ENCODE results near the gene NPTXR.

The NPTXR gene

GRCh38 chr22:38793317-38793716 is 50.5 kb downstream of the NPTXR start:
- DNase-seq = no peak

DNA sequence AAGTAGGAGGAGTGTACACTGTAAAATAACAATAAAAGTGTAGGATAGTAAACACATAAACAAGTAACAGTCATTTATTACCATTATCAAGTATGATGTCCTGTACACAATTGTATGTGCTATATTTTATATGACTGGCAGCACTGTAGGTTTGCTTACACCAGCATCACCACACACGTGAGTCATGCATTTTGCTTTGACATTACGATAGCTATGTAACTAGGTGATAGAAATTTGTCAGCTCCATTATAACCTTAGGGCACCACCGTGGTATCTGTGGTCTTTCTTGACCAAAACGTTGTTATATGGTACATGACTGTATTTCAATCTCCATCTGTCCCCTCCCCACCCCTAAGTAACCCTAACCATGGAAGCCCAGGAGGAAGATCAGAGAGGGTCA is 51.0 kb downstream of the NPTXR start:
- DNase-seq = no peak

GRCh38 chr22:38789606-38790005 is 54.2 kb downstream of the NPTXR start:
- DNase-seq = no peak

- DNase-seq = no peak
Measured at GRCh38 chr22:38788846-38789245, 55.0 kb downstream of the NPTXR start.

GRCh38 chr22:38788021-38788816 is 55.6 kb downstream of the NPTXR start:
- peak; percentile 20 for DNase-seq

- DNase-seq = no peak
Measured at GRCh38 chr22:38786631-38787030, 57.2 kb downstream of the NPTXR start.

DNA sequence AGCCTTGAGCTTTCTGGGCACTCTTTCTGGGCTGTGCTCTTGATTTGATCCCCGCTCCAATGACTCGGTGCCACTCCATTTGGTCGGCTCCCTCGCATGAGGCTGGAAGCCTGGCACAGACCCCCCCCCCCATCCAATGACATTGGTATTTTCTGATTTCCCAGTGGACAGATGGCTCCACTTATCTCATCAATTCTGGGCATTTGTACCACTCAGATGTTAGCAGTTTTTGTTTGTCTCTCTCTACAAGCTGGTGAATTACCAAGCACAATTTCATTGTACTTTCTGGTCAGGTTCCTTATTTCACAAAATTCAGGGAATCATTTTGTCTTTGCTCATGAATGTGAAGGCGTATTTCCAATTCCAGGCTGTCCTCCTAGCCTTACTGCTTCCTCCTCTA is 59.0 kb downstream of the NPTXR start:
- no peak for DNase-seq

DNA sequence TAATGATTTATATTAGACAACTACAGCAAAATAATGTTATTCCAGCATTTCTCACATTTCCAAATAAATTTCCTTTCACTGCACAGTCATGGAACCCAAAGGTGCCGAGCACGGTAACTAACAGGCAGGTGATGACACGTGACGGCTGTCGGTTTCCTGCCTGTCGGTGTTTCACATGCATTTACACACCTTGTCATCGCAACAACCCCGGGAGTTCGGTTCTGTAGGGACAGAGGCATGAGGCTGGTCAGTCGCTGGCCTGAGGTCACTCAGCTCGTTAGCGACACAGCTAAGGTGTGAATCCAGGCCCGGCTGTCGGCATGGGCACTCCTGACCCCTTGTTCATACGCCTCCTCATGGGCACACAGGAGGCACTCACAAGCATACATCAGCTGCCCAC is 59.8 kb downstream of the NPTXR start:
- DNase-seq = no peak

GRCh38 chr22:38783095-38783615 is 60.7 kb downstream of the NPTXR start:
- no peak for DNase-seq

DNA sequence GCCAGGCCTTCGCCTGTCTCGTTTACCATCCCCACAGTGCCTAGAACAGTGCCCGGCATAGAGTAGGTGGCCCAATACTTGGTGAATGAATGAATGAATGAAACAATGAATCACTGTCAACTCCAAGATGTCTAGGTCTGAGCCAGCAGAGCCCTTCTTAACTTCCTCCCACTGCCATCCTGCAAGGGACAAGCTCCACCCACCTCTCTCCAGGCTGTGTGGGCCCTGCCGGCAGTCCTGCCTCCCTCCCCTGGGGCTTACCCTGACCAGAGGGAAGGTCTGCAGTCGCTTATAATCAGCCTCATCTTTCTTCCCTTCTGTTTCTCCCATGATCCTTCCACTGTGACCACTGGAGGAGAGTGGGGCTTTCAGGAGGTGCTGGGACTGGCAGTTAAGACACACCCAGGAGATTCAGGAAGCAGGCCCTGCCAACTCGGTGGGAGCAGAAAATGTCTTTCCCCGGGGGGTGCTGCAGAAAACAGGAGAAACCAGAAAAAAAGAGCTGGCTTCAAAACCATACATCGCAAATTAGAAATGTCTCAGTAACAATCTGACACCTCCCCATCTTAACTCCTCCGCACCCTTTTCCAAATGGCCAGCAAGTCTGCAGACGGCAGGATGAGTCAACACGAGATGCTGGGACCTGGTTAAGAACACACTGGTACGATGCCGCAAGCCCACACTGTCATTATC is 61.3 kb downstream of the NPTXR start:
- no peak for DNase-seq

- no peak for DNase-seq
Measured at GRCh38 chr22:38781033-38781432, 62.8 kb downstream of the NPTXR start.

- no peak for DNase-seq
Measured at GRCh38 chr22:38777087-38777671, 66.6 kb downstream of the NPTXR start.

- DNase-seq = no peak
Measured at GRCh38 chr22:38776086-38776485, 67.7 kb downstream of the NPTXR start.

DNA sequence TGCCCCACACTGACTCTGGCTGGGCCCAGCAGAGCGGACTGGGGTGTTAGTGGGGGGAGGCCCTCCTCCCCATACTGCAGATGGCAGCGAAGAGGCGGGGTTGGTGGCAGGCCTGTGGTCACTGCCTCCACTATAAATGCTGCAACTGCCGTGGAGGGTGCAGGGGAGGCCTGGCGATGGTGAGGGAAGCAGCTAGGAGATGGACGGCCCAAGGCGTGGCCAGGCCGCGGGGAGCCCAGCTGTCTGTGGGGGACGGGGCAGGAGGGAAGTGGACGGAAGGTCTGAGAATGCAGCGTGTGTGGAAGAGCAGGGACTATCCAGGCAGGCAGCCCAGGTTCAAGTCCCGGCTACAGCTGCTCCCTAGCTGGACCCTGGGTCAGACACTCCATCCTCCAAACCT is 68.2 kb downstream of the NPTXR start:
- DNase-seq = no peak

DNA sequence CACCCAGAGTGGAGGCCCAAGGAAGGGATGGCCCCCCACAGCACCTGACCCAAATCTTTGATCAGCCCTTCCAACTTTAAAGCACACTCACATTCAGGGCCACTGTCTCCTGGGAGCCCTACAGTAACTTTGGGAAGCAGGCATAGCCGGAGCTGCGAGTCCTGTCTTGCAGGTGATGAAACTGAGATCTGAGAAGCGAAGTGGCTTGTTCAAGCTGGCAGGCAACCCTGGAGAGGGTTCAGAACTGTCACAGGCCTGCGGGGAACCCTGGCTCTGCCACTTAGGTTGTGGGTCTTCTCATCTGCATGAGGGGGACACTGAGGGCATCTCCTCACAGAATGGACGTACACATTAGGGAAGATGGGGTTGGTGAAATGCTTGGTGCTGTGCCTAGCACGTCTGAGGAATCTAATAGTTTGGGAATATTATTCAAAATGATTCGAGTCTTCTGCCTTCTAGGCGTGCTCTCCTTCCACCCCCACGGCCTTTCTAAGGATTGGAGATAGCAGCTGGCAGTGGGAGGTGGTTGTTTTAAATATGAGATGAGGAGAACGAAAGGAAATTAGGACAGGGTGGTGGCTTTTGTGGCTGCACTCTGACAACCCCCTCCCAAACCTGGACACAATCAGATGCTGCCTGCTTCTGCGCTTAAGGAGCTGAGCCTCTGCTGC is 69.2 kb downstream of the NPTXR start:
- no peak for DNase-seq

GRCh38 chr22:38773363-38773946 is 70.4 kb downstream of the NPTXR start:
- no peak for DNase-seq

GRCh38 chr22:38772623-38772873 is 71.3 kb downstream of the NPTXR start:
- DNase-seq = no peak

DNA sequence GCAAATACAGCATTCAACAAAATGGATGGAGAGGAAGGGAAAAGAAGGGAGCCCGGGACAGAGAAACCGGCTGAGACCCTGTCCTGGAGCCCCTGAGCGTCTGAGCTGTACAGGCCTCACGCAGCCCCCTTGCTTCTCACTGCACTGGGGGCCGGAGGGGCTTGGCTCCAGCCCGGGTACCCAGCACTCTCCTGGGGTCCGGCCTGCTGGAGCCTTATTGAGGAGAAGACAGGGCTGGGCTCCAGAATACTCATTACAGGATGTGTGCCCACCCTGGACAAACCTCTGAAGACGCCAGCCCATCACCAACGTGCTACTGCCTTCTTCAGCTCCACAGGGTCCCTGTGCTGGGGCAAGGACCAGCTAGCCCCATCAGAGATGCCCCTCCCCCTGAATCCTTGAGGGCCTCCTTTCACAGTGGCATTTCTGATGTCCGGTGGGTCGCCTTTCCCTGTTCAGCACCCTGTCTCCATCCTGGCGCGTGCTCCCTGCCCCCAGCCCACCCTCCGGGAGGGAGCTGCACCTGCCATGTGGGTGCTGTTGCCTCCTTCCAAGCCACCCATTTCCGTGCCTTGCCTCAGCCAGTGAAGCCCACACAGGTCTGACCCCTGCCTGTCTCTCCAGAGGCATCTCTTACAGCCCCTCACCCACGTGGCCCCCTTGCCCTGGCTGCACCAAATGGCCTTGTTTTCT is 73.4 kb downstream of the NPTXR start:
- no peak for DNase-seq

Measured in NCI-H2107 (cell line).